Measurements from ENCODE around the gene SCO2.

Gene SCO2

GRCh38 chr22:50532824-50533796 is 7.7 kb upstream of the SCO2 start:
- DNase-seq (ENCODE audit: low spot score), result no peak

- DNase-seq (ENCODE audit: low spot score), result peak; percentile 85
These were observed 6.7 kb upstream of the SCO2 start for GRCh38 chr22:50531962-50532674.

GRCh38 chr22:50531546-50531961 is 6.2 kb upstream of the SCO2 start:
- no peak for DNase-seq (ENCODE audit: low spot score)

- DNase-seq (ENCODE audit: low spot score), result peak; percentile 79
These were observed 5.6 kb upstream of the SCO2 start for GRCh38 chr22:50530877-50531545.

GRCh38 chr22:50530580-50530876 is 5.1 kb upstream of the SCO2 start:
- DNase-seq (ENCODE audit: low spot score), result no peak

- DNase-seq (ENCODE audit: low spot score), result peak; percentile 89
These were observed 4.6 kb upstream of the SCO2 start, which contains the start of gene TYMP for GRCh38 chr22:50529897-50530579. TYMP (minus strand) TSS chr22:50530012; CDS start chr22:50529709, 303 bp downstream.

GRCh38 chr22:50529416-50529896 is 4.1 kb upstream of the SCO2 start:
- no peak for DNase-seq (ENCODE audit: low spot score)

GRCh38 chr22:50528682-50529415 is 3.5 kb upstream of the SCO2 start:
- DNase-seq (ENCODE audit: low spot score), result no peak

GRCh38 chr22:50527921-50528681 is 2.7 kb upstream of the SCO2 start:
- DNase-seq (ENCODE audit: low spot score), result no peak

GRCh38 chr22:50526834-50527801 is 1.7 kb upstream of the SCO2 start:
- no peak for DNase-seq (ENCODE audit: low spot score)

- DNase-seq (ENCODE audit: low spot score), result peak; percentile 74
These were observed 873 bp upstream of the SCO2 start for GRCh38 chr22:50526108-50526833.

GRCh38 chr22:50525858-50526107 is 385 bp upstream of the SCO2 start:
- no peak for DNase-seq (ENCODE audit: low spot score)

- no peak for DNase-seq (ENCODE audit: low spot score)
These were observed 708 bp downstream of the SCO2 start for GRCh38 chr22:50524676-50525103.

GRCh38 chr22:50523806-50524675 is 1.4 kb downstream of the SCO2 start:
- DNase-seq (ENCODE audit: low spot score), result no peak

- no peak for DNase-seq (ENCODE audit: low spot score)
These were observed 2.0 kb downstream of the SCO2 start for GRCh38 chr22:50523458-50523805.

GRCh38 chr22:50522806-50523438 is 2.5 kb downstream of the SCO2 start:
- DNase-seq (ENCODE audit: low spot score), result no peak

GRCh38 chr22:50522208-50522805 is 3.1 kb downstream of the SCO2 start:
- no peak for DNase-seq (ENCODE audit: low spot score)

Data from AG20443 (cell line).